ENCODE data around the gene HES6. TPM values are rescaled to one million over a fixed set of nuclear protein-coding genes. Genes with fewer than 3 reads are reported as not detected.
A peak's percentile ranks its signal among the peaks of the same experiment; 100 is the strongest.

The HES6 gene
- total RNA-seq, 4 donors from 2014 or later, result 15.0 to 94.5 (median 31.7) TPM

GRCh38 chr2:238220274-238220891 is 19.5 kb downstream of the HES6 start:
- H3K4me1 ChIP-seq, result no peaks in the 10 kb centered on the region
- TF ChIP-seq POLR2A (IDR thresholded peaks at IDR 0.05) (no peak), EP300 (IDR thresholded peaks at IDR 0.05; ENCODE audit: low read depth) (no peak), CTCF (IDR thresholded peaks at IDR 0.05) (no peak), POLR2AphosphoS5 (IDR thresholded peaks at IDR 0.05) (no peak)
- DNase-seq, result no peak
- H3K4me3 ChIP-seq, result no peak overlapping the region
- intact Hi-C loops (cut with DNase I; ENCODE audit: low total_unique reads), result no loop called here
- no peaks in the 10 kb centered on the region for H3K27me3 ChIP-seq
- H3K9me3 ChIP-seq, result no peaks in the 10 kb centered on the region
- in situ Hi-C loops (cut with MboI; ENCODE audit: low pct_ligation_motif_present in 1 of 4, low pct_unique_long_range_greater_than_20kb in 1 of 4, low sequenced_read_pairs in 3 of 4), result no loop called here
- peak overlapping the region in 2 of 4 donors; percentile 62 to 75 for H3K27ac ChIP-seq
- H3K36me3 ChIP-seq, result no peaks in the 10 kb centered on the region
- 61 to 83% methylated on average over 5 to 10 of the region's 10 CpGs for WGBS, 2 donors (ENCODE audit: low coverage in 1 of 2)

GRCh38 chr2:238216651-238217184 is 23.1 kb downstream of the HES6 start:
- H3K27me3 ChIP-seq, result no peaks in the 10 kb centered on the region
- in situ Hi-C loops (cut with MboI; ENCODE audit: low pct_ligation_motif_present in 1 of 4, low pct_unique_long_range_greater_than_20kb in 1 of 4, low sequenced_read_pairs in 3 of 4), result no loop called here
- no peak for DNase-seq
- intact Hi-C loops (cut with DNase I; ENCODE audit: low total_unique reads), result no loop called here
- no peak overlapping the region for H3K4me3 ChIP-seq
- H3K4me1 ChIP-seq, result no peaks in the 10 kb centered on the region
- no peaks in the 10 kb centered on the region for H3K9me3 ChIP-seq
- H3K36me3 ChIP-seq, result no peaks in the 10 kb centered on the region
- no peak overlapping the region for H3K27ac ChIP-seq
- 100% methylated on average over 2 of the region's 2 CpGs; no CpG with 5 or more reads in 1 of the 2 donors for WGBS, 2 donors (ENCODE audit: low coverage in 1 of 2)
- no peak for TF ChIP-seq EP300 (IDR thresholded peaks at IDR 0.05; ENCODE audit: low read depth)
- no peak for TF ChIP-seq POLR2AphosphoS5 (IDR thresholded peaks at IDR 0.05)
- TF ChIP-seq POLR2A (IDR thresholded peaks at IDR 0.05), result no peak
- no peak for TF ChIP-seq CTCF (IDR thresholded peaks at IDR 0.05)

- in situ Hi-C loops (cut with MboI; ENCODE audit: low pct_ligation_motif_present in 1 of 4, low pct_unique_long_range_greater_than_20kb in 1 of 4, low sequenced_read_pairs in 3 of 4) (no loop called here), intact Hi-C loops (cut with DNase I; ENCODE audit: low total_unique reads) (no loop called here)
- Histone ChIP-seq H3K4me1 (peaks cover 2 to 13% (median 11%) of the 10 kb centered on the region in 4 donors), H3K36me3 (no peaks in the 10 kb centered on the region), H3K27me3 (peaks cover 3% of the 10 kb centered on the region), H3K9me3 (no peaks in the 10 kb centered on the region), H3K4me3 (no peak overlapping the region), H3K27ac (no peak overlapping the region)
- WGBS, 2 donors (ENCODE audit: low coverage in 1 of 2), result 61 to 74% methylated on average over 3 to 7 of the region's 7 CpGs
- no peak for DNase-seq
- TF ChIP-seq POLR2AphosphoS5 (IDR thresholded peaks at IDR 0.05), result no peak
- TF ChIP-seq POLR2A (IDR thresholded peaks at IDR 0.05), result no peak
- TF ChIP-seq EP300 (IDR thresholded peaks at IDR 0.05; ENCODE audit: low read depth), result no peak
- TF ChIP-seq CTCF (IDR thresholded peaks at IDR 0.05), result no peak
Measured at GRCh38 chr2:238207006-238207405, 32.8 kb downstream of the HES6 start.

GRCh38 chr2:238203973-238204683 is 35.7 kb downstream of the HES6 start:
- peak overlapping the region; percentile 95 to 98 (median 95) for H3K27ac ChIP-seq
- in situ Hi-C loops (cut with MboI; ENCODE audit: low pct_ligation_motif_present in 1 of 4, low pct_unique_long_range_greater_than_20kb in 1 of 4, low sequenced_read_pairs in 3 of 4) (no loop called here), intact Hi-C loops (cut with DNase I; ENCODE audit: low total_unique reads) (loop anchor here (5.0 kb wide), 1 partner anchor 38 kb away; the partner anchor contains the start of gene HES6)
- H3K36me3 ChIP-seq, result no peaks in the 10 kb centered on the region
- H3K9me3 ChIP-seq, result no peaks in the 10 kb centered on the region
- H3K4me1 ChIP-seq, result peaks cover 14 to 35% (median 22%) of the 10 kb centered on the region in 4 donors
- H3K4me3 ChIP-seq, result peak overlapping the region in 3 of 4 donors; percentile 78 to 99 (median 92)
- peaks cover 3% of the 10 kb centered on the region for H3K27me3 ChIP-seq
- DNase-seq, result no peak
- TF ChIP-seq POLR2A (IDR thresholded peaks at IDR 0.05) (no peak), POLR2AphosphoS5 (IDR thresholded peaks at IDR 0.05) (no peak), EP300 (IDR thresholded peaks at IDR 0.05; ENCODE audit: low read depth) (no peak), CTCF (IDR thresholded peaks at IDR 0.05) (no peak)
- 56 to 85% methylated on average over 5 to 18 of the region's 18 CpGs for WGBS, 2 donors (ENCODE audit: low coverage in 1 of 2)
